Measurements from ENCODE around the gene SPTBN4.

DNA sequence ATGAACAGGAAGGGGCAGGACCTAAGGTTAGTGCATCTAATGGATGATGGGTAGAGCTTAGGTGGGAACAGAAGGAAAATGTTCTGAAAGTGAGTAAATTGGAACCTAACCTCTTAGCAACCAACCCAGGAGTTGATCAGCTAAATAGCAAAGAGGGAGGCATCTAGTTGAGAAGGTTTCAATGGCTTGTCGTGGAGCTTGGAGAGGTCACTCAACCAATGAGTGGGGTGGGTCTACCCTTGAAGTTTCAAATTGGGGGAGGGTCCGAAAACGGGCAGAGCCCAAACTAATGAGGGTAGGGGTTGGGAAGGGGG is 104.2 kb downstream of the SPTBN4 start:
- TF ChIP-seq, protein P1, sequence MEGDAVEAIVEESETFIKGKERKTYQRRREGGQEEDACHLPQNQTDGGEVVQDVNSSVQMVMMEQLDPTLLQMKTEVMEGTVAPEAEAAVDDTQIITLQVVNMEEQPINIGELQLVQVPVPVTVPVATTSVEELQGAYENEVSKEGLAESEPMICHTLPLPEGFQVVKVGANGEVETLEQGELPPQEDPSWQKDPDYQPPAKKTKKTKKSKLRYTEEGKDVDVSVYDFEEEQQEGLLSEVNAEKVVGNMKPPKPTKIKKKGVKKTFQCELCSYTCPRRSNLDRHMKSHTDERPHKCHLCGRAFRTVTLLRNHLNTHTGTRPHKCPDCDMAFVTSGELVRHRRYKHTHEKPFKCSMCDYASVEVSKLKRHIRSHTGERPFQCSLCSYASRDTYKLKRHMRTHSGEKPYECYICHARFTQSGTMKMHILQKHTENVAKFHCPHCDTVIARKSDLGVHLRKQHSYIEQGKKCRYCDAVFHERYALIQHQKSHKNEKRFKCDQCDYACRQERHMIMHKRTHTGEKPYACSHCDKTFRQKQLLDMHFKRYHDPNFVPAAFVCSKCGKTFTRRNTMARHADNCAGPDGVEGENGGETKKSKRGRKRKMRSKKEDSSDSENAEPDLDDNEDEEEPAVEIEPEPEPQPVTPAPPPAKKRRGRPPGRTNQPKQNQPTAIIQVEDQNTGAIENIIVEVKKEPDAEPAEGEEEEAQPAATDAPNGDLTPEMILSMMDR (conservative IDR thresholded peaks at IDR 0.05 in 1 of 2, IDR thresholded peaks at IDR 0.05 in 1 of 2; ENCODE audit: extremely low read depth in 1 of 2, insufficient read depth in 1 of 2, low read depth in 1 of 2, low read length in 2 of 2) = no peak
- TF ChIP-seq EZH2 (IDR thresholded peaks at IDR 0.05; ENCODE audit: borderline replicate concordance, low read length) = no peak
